GM19468 (cell line): ENCODE measurements around the gene BGLAP.
"Not testable (repeated sequence)": the region's sequence is repeated elsewhere in the genome, so short reads cannot be mapped to it uniquely, and the experiment has no call there.

Source experiments
- ATAC-seq: cut with Tn5 transposase; IDR thresholded peaks from one replicate; pipeline ENCODE4 v1.9.1; 2021; ENCODE audit warnings: mild to moderate bottlenecking, moderate library complexity, moderate number of reproducible peaks; ENCODE audit not compliant: unreplicated experiment; ENCODE audit errors: extremely low read depth

BGLAP gene

GRCh38 chr1:156241926-156242325 is at the start of gene BGLAP:
BGLAP (plus strand) TSS chr1:156242184; CDS start chr1:156242232, 48 bp downstream.
- no peak for ATAC-seq

- no peak for ATAC-seq
These were observed 48.8 kb upstream of the BGLAP start for GRCh38 chr1:156193208-156193487.

GRCh38 chr1:156193488-156194299 is 48.3 kb upstream of the BGLAP start, which contains the start of gene SLC25A44:
SLC25A44 (plus strand) TSS chr1:156194104; CDS start chr1:156199848, 5,744 bp downstream.
- ATAC-seq: peak; percentile 92

- no peak for ATAC-seq
These were observed 47.7 kb upstream of the BGLAP start for GRCh38 chr1:156194300-156194652.

GRCh38 chr1:156195853-156196252 is 46.1 kb upstream of the BGLAP start:
- no peak for ATAC-seq

GRCh38 chr1:156196445-156196844 is 45.5 kb upstream of the BGLAP start:
- ATAC-seq: no peak

- ATAC-seq: no peak
These were observed 43.1 kb upstream of the BGLAP start for GRCh38 chr1:156198831-156199349.

GRCh38 chr1:156200044-156200443 is 41.9 kb upstream of the BGLAP start:
- ATAC-seq: no peak

GRCh38 chr1:156203331-156203730 is 38.7 kb upstream of the BGLAP start:
- no peak for ATAC-seq

- ATAC-seq: no peak
These were observed 37.3 kb upstream of the BGLAP start for GRCh38 chr1:156204686-156205085.

GRCh38 chr1:156211243-156211642 is 30.7 kb upstream of the BGLAP start:
- ATAC-seq: no peak

GRCh38 chr1:156212130-156212529 is 29.9 kb upstream of the BGLAP start:
- no peak for ATAC-seq

- peak; percentile 65 for ATAC-seq
These were observed 28.9 kb upstream of the BGLAP start, which contains the start of gene PMF1 for GRCh38 chr1:156212833-156213643. PMF1 (plus strand) TSS chr1:156213007; CDS start chr1:156213016, 9 bp downstream.

GRCh38 chr1:156213644-156213966 is 28.4 kb upstream of the BGLAP start:
- no peak for ATAC-seq

- ATAC-seq: no peak
These were observed 27.8 kb upstream of the BGLAP start for GRCh38 chr1:156214024-156214748.

GRCh38 chr1:156216361-156217086 is 25.5 kb upstream of the BGLAP start:
- not testable (repeated sequence) for ATAC-seq

GRCh38 chr1:156217871-156218270 is 24.1 kb upstream of the BGLAP start:
- no peak for ATAC-seq

GRCh38 chr1:156220226-156220625 is 21.8 kb upstream of the BGLAP start:
- no peak for ATAC-seq

GRCh38 chr1:156221986-156222692 is 19.8 kb upstream of the BGLAP start:
- no peak for ATAC-seq
